AG09319 (cell line): Measurements from ENCODE around the gene ADAMTSL1.

Source experiments
- DNase-seq: peaks from one replicate; pipeline ENCODE4 v3.0.0-alpha.2; 2010; ENCODE audit warnings: low read depth; ENCODE audit errors: extremely low read depth
- CTCF ChIP-seq: IDR thresholded peaks from 2 replicates; pipeline ENCODE4 v1.5.1; 2011; ENCODE audit warnings: low read depth, mild to moderate bottlenecking, inconsistent platforms, low read length, moderate library complexity

Gene ADAMTSL1

DNA sequence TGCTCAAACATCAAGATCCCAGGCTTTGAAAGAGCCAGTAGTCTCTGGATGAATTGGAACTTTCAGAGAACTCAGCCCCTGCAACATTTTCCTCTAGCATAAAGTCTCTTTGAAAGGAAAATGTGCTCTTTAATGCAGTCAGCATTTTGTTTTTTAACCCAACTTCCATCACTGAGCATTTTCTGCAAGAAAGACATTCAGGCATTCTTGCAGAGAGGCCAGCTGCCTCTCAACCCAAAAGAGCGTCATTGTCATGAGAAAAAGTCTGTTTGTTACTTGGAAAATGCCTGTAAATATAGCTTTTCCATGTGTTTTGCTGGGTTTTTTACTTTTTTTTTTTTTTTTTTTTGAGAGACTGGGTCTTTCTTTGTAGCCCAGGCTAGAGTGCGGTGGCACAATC is 225.0 kb downstream of the ADAMTSL1 start:
- TF ChIP-seq CTCF, result no peak
- no peak for DNase-seq

DNA sequence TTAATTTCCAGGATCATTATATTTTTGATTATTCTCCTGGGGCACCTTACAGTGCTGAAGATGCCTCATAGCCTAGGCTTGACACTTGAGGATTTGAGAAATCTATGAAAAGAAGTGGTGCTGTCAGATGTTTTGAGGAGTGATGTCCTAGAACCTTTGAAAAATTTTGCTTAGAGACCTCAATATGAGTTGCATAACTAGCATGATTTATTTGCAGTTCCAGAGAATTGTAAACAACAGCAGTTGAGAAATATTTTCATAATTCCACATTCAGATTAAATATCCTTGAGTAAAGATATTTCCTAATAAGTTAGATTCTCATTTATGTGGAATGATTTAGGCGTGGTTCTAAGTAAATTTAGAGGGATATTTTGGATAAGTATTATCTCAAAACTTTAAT is 225.8 kb downstream of the ADAMTSL1 start:
- no peak for DNase-seq
- no peak for TF ChIP-seq CTCF

GRCh38 chr9:18700714-18701113 is 226.8 kb downstream of the ADAMTSL1 start:
- DNase-seq, result no peak
- no peak for TF ChIP-seq CTCF

- no peak for DNase-seq
- no peak for TF ChIP-seq CTCF
Measured at GRCh38 chr9:18703151-18703900, 229.4 kb downstream of the ADAMTSL1 start.

DNA sequence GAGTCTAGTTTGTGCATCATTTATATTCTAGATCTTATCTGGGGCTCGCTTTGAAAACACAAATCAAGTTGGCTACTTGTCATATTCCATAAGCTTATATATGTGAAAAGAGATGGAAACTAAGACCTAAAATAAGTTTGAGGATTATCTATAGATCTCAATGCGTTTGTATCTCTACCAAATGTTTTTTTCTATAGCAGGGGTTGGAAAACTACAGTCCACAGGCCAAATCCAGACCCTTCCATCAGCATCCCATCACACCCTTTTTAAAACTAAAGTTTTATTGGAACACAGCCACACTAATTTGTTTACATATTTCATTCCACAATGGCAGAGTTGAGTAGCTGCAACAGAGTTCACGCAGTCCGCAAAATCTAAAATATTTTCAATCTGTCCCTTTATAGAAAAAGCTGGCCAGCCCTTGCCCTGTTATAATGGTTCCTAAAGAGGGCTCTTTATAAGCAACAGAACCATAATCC is 230.0 kb downstream of the ADAMTSL1 start:
- no peak for TF ChIP-seq CTCF
- DNase-seq, result no peak

- DNase-seq, result no peak
- no peak for TF ChIP-seq CTCF
Measured at GRCh38 chr9:18705796-18706392, 231.9 kb downstream of the ADAMTSL1 start.

DNA sequence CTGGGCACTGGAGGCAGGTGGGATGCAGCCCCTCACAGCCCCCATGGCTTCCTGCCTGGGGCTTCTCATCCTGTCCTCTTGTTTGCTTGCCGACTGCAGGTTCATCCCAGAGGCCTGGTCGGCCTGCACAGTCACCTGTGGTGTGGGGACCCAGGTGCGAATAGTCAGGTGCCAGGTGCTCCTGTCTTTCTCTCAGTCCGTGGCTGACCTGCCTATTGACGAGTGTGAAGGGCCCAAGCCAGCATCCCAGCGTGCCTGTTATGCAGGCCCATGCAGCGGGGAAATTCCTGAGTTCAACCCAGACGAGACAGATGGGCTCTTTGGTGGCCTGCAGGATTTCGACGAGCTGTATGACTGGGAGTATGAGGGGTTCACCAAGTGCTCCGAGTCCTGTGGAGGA is 232.7 kb downstream of the ADAMTSL1 start:
- no peak for DNase-seq

More for the DNA sequence above, 232.7 kb downstream of the ADAMTSL1 start:
- no peak for TF ChIP-seq CTCF
